ENCODE measurements around the gene PUM2.

The PUM2 gene

GRCh38 chr2:20227894-20228505 lies 122.6 kb downstream of the PUM2 start:
- DNase-seq: no peak

GRCh38 chr2:20226152-20226545 lies 124.5 kb downstream of the PUM2 start:
- no peak for DNase-seq

GRCh38 chr2:20225294-20226151 lies 125.1 kb downstream of the PUM2 start:
- peak; percentile 10 for DNase-seq

- DNase-seq: no peak
Measured at GRCh38 chr2:20224716-20225293, 125.8 kb downstream of the PUM2 start, which contains the start of gene SDC1. Gene SDC1 (minus strand): TSS chr2:20225130. CDS start chr2:20224867, 263 bp downstream.

GRCh38 chr2:20224164-20224715 lies 126.4 kb downstream of the PUM2 start:
- DNase-seq: no peak

- no peak for DNase-seq
Measured at GRCh38 chr2:20223407-20224163, 127.1 kb downstream of the PUM2 start.

GRCh38 chr2:20222769-20223406 lies 127.8 kb downstream of the PUM2 start:
- DNase-seq: no peak

- no peak for DNase-seq
Measured at GRCh38 chr2:20222014-20222768, 128.5 kb downstream of the PUM2 start.

GRCh38 chr2:20221555-20221973 lies 129.1 kb downstream of the PUM2 start:
- DNase-seq: no peak

- DNase-seq: no peak
Measured at GRCh38 chr2:20220806-20221554, 129.7 kb downstream of the PUM2 start.

GRCh38 chr2:20219763-20220380 lies 130.8 kb downstream of the PUM2 start:
- no peak for DNase-seq

GRCh38 chr2:20218331-20219320 lies 132.0 kb downstream of the PUM2 start:
- DNase-seq: no peak

GRCh38 chr2:20217041-20217970 lies 133.3 kb downstream of the PUM2 start:
- no peak for DNase-seq

- DNase-seq: no peak
Measured at GRCh38 chr2:20216130-20217025, 134.3 kb downstream of the PUM2 start.

GRCh38 chr2:20215183-20216040 lies 135.2 kb downstream of the PUM2 start:
- no peak for DNase-seq
